ENCODE data around the gene ADGRV1. TPM values are rescaled to one million over a fixed set of nuclear protein-coding genes. Genes with fewer than 3 reads are reported as not detected.

The ADGRV1 gene
- polyA plus RNA-seq, 1 of the 3 experiments (the other 2 are of a cell fraction), result 0.23 TPM

DNA sequence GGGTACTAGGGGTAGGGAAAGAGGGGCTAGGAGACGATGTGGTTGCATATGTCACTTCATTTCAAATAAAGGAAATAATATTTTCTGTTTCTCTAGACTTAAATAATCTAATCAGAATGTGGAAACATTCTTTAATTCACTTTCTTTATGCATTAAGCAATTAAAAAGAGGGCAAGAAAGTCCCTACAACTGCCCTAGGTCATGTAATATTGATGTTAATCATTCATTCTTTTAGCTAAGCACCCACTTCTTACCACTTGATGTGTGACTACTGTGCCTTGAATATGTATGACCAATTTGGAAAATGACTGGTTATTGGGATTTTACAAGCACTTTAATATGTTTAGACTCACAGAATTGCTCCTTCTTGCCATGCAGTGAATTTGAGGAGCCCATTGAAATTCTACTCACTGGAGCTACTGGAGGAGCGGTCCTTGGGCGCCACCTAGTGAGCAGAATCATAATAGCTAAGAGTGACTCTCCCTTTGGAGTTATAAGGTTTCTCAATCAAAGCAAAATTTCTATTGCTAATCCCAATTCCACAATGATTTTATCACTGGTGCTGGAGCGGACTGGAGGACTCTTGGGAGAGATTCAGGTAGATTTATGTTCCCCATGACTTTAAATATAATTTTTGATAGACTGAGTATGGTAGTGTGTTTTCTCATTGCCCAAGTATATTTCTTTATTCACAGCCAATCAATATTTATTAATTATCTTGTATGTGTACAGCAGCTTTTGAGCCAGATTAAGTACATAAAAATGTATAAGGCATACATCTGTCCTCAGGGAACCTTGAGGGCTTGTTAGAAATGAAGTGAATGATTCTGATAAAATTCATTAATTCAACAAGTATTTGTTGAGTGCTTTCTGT lies 225.1 kb downstream of the ADGRV1 start (continued):
- TF ChIP-seq, protein P1, sequence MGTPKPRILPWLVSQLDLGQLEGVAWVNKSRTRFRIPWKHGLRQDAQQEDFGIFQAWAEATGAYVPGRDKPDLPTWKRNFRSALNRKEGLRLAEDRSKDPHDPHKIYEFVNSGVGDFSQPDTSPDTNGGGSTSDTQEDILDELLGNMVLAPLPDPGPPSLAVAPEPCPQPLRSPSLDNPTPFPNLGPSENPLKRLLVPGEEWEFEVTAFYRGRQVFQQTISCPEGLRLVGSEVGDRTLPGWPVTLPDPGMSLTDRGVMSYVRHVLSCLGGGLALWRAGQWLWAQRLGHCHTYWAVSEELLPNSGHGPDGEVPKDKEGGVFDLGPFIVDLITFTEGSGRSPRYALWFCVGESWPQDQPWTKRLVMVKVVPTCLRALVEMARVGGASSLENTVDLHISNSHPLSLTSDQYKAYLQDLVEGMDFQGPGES (IDR thresholded peaks at IDR 0.05; ENCODE audit: low read depth, low read length), result no peak

DNA sequence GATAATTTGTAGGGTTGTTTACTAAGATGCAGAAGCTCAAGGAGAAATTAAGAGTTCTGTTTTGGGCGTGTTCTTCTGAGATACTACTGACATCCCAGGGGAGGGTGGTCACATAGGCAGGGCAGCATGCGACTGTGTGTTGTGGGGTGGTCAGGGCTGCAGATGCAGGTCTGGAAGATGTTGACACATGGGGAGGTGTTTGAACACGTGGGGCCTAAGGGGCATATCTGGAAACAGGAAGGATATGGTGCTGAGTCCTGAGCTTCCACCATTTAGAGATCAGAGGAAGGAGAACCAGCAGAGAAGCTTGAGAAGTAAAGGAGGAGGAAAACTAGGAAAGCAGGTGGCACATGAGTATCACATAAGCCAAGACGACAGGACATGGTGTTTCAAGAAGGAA lies 228.2 kb downstream of the ADGRV1 start:
- H3K27ac ChIP-seq (ENCODE audit: low read depth in 2 of 2, low read length in 1 of 2), result no peak overlapping the region
- H3F3A ChIP-seq (replicated peaks; ENCODE audit: insufficient read depth), result no peaks in the 10 kb centered on the region
- H4K20me1 ChIP-seq (ENCODE audit: insufficient read depth), result no peaks in the 10 kb centered on the region
- DNase-seq, result no peak
- WGBS (ENCODE audit: low lambda C conversion rate), result 36% methylated on average over 4 of the region's 4 CpGs
- no peak overlapping the region for H3K4me2 ChIP-seq
- CTCF ChIA-PET, result interaction anchor here (0.9 to 2.2 kb wide), 2 partner anchors 16 to 347 kb away, joined by 3 to 8 read pairs; no protein-coding TSS in a partner anchor
- H3K79me2 ChIP-seq (ENCODE audit: insufficient read depth), result no peaks in the 10 kb centered on the region
- POLR2A ChIA-PET, result no interaction called here
- no peaks in the 10 kb centered on the region for H3K9me3 ChIP-seq
- no peaks in the 10 kb centered on the region for H3K9me2 ChIP-seq
- H3K4me3 ChIP-seq (ENCODE audit: low read depth in 2 of 2, low read length in 1 of 2), result no peak overlapping the region
- H3K9ac ChIP-seq, result no peak overlapping the region
- TF ChIP-seq RAD21 (IDR thresholded peaks at IDR 0.05; ENCODE audit: low read length) (no peak), TEAD4 (IDR thresholded peaks at IDR 0.05; ENCODE audit: borderline replicate concordance, insufficient read depth) (no peak), YY1 (IDR thresholded peaks at IDR 0.05; ENCODE audit: low read depth) (no peak)
- TF ChIP-seq, protein P1 (IDR thresholded peaks at IDR 0.05; ENCODE audit: low read depth, low read length), result no peak
- TF ChIP-seq, protein P2, sequence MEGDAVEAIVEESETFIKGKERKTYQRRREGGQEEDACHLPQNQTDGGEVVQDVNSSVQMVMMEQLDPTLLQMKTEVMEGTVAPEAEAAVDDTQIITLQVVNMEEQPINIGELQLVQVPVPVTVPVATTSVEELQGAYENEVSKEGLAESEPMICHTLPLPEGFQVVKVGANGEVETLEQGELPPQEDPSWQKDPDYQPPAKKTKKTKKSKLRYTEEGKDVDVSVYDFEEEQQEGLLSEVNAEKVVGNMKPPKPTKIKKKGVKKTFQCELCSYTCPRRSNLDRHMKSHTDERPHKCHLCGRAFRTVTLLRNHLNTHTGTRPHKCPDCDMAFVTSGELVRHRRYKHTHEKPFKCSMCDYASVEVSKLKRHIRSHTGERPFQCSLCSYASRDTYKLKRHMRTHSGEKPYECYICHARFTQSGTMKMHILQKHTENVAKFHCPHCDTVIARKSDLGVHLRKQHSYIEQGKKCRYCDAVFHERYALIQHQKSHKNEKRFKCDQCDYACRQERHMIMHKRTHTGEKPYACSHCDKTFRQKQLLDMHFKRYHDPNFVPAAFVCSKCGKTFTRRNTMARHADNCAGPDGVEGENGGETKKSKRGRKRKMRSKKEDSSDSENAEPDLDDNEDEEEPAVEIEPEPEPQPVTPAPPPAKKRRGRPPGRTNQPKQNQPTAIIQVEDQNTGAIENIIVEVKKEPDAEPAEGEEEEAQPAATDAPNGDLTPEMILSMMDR (IDR thresholded peaks at IDR 0.05), result no peak
- TF ChIP-seq, protein P3, sequence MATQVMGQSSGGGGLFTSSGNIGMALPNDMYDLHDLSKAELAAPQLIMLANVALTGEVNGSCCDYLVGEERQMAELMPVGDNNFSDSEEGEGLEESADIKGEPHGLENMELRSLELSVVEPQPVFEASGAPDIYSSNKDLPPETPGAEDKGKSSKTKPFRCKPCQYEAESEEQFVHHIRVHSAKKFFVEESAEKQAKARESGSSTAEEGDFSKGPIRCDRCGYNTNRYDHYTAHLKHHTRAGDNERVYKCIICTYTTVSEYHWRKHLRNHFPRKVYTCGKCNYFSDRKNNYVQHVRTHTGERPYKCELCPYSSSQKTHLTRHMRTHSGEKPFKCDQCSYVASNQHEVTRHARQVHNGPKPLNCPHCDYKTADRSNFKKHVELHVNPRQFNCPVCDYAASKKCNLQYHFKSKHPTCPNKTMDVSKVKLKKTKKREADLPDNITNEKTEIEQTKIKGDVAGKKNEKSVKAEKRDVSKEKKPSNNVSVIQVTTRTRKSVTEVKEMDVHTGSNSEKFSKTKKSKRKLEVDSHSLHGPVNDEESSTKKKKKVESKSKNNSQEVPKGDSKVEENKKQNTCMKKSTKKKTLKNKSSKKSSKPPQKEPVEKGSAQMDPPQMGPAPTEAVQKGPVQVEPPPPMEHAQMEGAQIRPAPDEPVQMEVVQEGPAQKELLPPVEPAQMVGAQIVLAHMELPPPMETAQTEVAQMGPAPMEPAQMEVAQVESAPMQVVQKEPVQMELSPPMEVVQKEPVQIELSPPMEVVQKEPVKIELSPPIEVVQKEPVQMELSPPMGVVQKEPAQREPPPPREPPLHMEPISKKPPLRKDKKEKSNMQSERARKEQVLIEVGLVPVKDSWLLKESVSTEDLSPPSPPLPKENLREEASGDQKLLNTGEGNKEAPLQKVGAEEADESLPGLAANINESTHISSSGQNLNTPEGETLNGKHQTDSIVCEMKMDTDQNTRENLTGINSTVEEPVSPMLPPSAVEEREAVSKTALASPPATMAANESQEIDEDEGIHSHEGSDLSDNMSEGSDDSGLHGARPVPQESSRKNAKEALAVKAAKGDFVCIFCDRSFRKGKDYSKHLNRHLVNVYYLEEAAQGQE (IDR thresholded peaks at IDR 0.05; ENCODE audit: low read depth, low read length), result no peak
- no peaks in the 10 kb centered on the region for H3K4me1 ChIP-seq (ENCODE audit: control insufficient read depth in 1 of 2, insufficient read depth in 2 of 2, low read depth in 1 of 2, low read length in 1 of 2)
- H3K36me3 ChIP-seq (replicated peaks in 1 of 2; ENCODE audit: control insufficient read depth in 1 of 2, insufficient read depth in 2 of 2, low read length in 1 of 2), result no peaks in the 10 kb centered on the region
- H2AFZ ChIP-seq (ENCODE audit: low read depth), result no peak overlapping the region
- H3K27me3 ChIP-seq (ENCODE audit: insufficient read depth), result no peaks in the 10 kb centered on the region; the same call in 1 of the 2 replicates

Data from SK-N-SH (cell line).